Endodermal cell (in vitro differentiated cells): Measurements from ENCODE around the gene DYNC1LI2. TPM values are rescaled to one million over a fixed set of nuclear protein-coding genes. Genes with fewer than 3 reads are reported as not detected.

Experiments
- DNase-seq: peaks from one replicate; pipeline ENCODE4 v3.0.0-alpha.2; 2017
- H3K27ac ChIP-seq: 2 replicates; pipeline ENCODE4 v1.5.1; 2013; ENCODE audit warnings: mild to moderate bottlenecking, low read depth, low read length, moderate library complexity
- H3K27me3 ChIP-seq: 2 replicates; pipeline ENCODE4 v1.6.1; 2013; ENCODE audit warnings: mild to moderate bottlenecking, low read length, moderate library complexity; ENCODE audit not compliant: insufficient read depth, control insufficient read depth, poor library complexity, severe bottlenecking
- H3K36me3 ChIP-seq: 2 replicates; pipeline ENCODE4 v1.7.0; 2013; ENCODE audit warnings: mild to moderate bottlenecking, low read length, moderate library complexity; ENCODE audit not compliant: control insufficient read depth, insufficient read depth
- H3K4me1 ChIP-seq: one replicate; pipeline ENCODE4 v1.7.0; 2013; ENCODE audit warnings: low read length; ENCODE audit not compliant: control insufficient read depth, insufficient read depth
- H3K4me3 ChIP-seq: 2 replicates; pipeline ENCODE4 v1.5.1; 2013; ENCODE audit warnings: mild to moderate bottlenecking, low read length, moderate library complexity
- H3K9ac ChIP-seq: 2 replicates; pipeline ENCODE4 v1.6.1; 2013; ENCODE audit warnings: mild to moderate bottlenecking, low read length, moderate library complexity; ENCODE audit not compliant: poor library complexity, severe bottlenecking; ENCODE audit errors: extremely low read depth
- H3K9me3 ChIP-seq: 2 replicates; pipeline ENCODE4 v1.6.1; 2013; ENCODE audit warnings: mild to moderate bottlenecking, low read length, moderate library complexity; ENCODE audit not compliant: control insufficient read depth
- H3K27ac Mint-ChIP-seq: 2 replicates; pipeline ENCODE4 v1.8.0; 2020; ENCODE audit warnings: mixed read lengths
- H3K27me3 Mint-ChIP-seq: 2 replicates; pipeline ENCODE4 v1.8.0; 2021; ENCODE audit warnings: mild to moderate bottlenecking, mixed read lengths; ENCODE audit not compliant: insufficient read depth
- H3K36me3 Mint-ChIP-seq: 2 replicates; pipeline ENCODE4 v1.8.0; 2020; ENCODE audit warnings: low read depth, mixed read lengths
- H3K4me1 Mint-ChIP-seq: 2 replicates; pipeline ENCODE4 v1.8.0; 2020; ENCODE audit warnings: mixed read lengths
- H3K4me3 Mint-ChIP-seq: 2 replicates; pipeline ENCODE4 v1.8.0; 2020; ENCODE audit warnings: mild to moderate bottlenecking, moderate library complexity, mixed read lengths
- H3K9me3 Mint-ChIP-seq: 2 replicates; pipeline ENCODE4 v1.8.0; 2020; ENCODE audit warnings: mild to moderate bottlenecking, mixed read lengths
- CTCF ChIP-seq: fragments of 200-600 bp; sonication (generic); conservative IDR thresholded peaks from 2 replicates; pipeline ENCODE4 v1.5.0; 2021; ENCODE audit warnings: antibody characterized with exemption, mild to moderate bottlenecking
- WGBS, 2 experiments: methylation state at CpG; one replicate each; pipeline versions ENCODE4 v1.1.5 to v1.1.7; 2013; ENCODE audit warnings: missing lambda C conversion rate in 2 of 2, mixed read lengths in 1 of 2; ENCODE audit not compliant: insufficient coverage in 1 of 2, insufficient read length in 1 of 2; 5-methylcytosine and 5-hydroxymethylcytosine counted together
- total RNA-seq, 2 donors: library from RNA; stranded (reverse); fragmentation: NEBNext Ultra II Directional in 1 of 2; extraction: Animal tissue kit (Norgen Biotek cat#: 25700) in 1 of 2; gene quantifications; 2 replicates in 1 of 2; 3 replicates in 1 of 2; pipeline ENCODE4 v1.2.1, GENCODE V29; 2021

DYNC1LI2 gene
- total RNA-seq, 2 donors from 2014 or later: 89.5 to 95.9 TPM

- Histone ChIP-seq H3K9ac (no peak overlapping the region), H3K27ac (no peak overlapping the region), H3K4me1 (no peaks in the 10 kb centered on the region), H3K9me3 (no peaks in the 10 kb centered on the region), H3K4me3 (no peak overlapping the region), H3K27me3 (no peaks in the 10 kb centered on the region), H3K36me3 (no peaks in the 10 kb centered on the region)
- 93 to 97% methylated on average over 8 to 11 of the region's 11 CpGs for WGBS, 2 experiments
- Mint-ChIP-seq H3K36me3 (no peaks in the 10 kb centered on the region), H3K27me3 (no peaks in the 10 kb centered on the region), H3K27ac (no peak overlapping the region), H3K9me3 (peaks cover 7% of the 10 kb centered on the region), H3K4me1 (peaks cover 4% of the 10 kb centered on the region), H3K4me3 (no peak overlapping the region)
- no peak for DNase-seq
- TF ChIP-seq CTCF: no peak
These were observed 45.5 kb downstream of the DYNC1LI2 start for GRCh38 chr16:66705790-66706505.

GRCh38 chr16:66703406-66704215 lies 47.8 kb downstream of the DYNC1LI2 start:
- Mint-ChIP-seq H3K4me3 (no peak overlapping the region), H3K27ac (no peak overlapping the region)
- no peak overlapping the region for H3K27ac ChIP-seq

GRCh38 chr16:66701516-66701915 lies 49.9 kb downstream of the DYNC1LI2 start:
- no peak for TF ChIP-seq CTCF
- Mint-ChIP-seq H3K9me3 (no peaks in the 10 kb centered on the region), H3K4me3 (no peak overlapping the region), H3K27me3 (peaks cover 2% of the 10 kb centered on the region), H3K4me1 (peaks cover 4% of the 10 kb centered on the region), H3K36me3 (no peaks in the 10 kb centered on the region), H3K27ac (no peak overlapping the region)
- H3K4me1 ChIP-seq: no peaks in the 10 kb centered on the region
- no peak overlapping the region for H3K27ac ChIP-seq
- no peak for DNase-seq
- H3K9me3 ChIP-seq: no peaks in the 10 kb centered on the region
- no peaks in the 10 kb centered on the region for H3K36me3 ChIP-seq
- 86% methylated on average over 2 of the region's 2 CpGs; no CpG with 5 or more reads in 1 of the 2 experiments for WGBS, 2 experiments
- H3K9ac ChIP-seq: no peak overlapping the region
- no peak overlapping the region for H3K4me3 ChIP-seq
- no peaks in the 10 kb centered on the region for H3K27me3 ChIP-seq

More at GRCh38 chr16:66703406-66704215, 47.8 kb downstream of the DYNC1LI2 start:
- Histone ChIP-seq H3K36me3 (no peaks in the 10 kb centered on the region), H3K9me3 (no peaks in the 10 kb centered on the region), H3K4me1 (no peaks in the 10 kb centered on the region), H3K27me3 (no peaks in the 10 kb centered on the region), H3K9ac (no peak overlapping the region), H3K4me3 (no peak overlapping the region)
- peaks cover 4% of the 10 kb centered on the region for H3K4me1 Mint-ChIP-seq
- TF ChIP-seq CTCF: no peak
- no peaks in the 10 kb centered on the region for H3K27me3 Mint-ChIP-seq
- H3K36me3 Mint-ChIP-seq: no peaks in the 10 kb centered on the region
- 93% methylated on average over 8 to 9 of the region's 9 CpGs for WGBS, 2 experiments
- DNase-seq: no peak
- no peaks in the 10 kb centered on the region for H3K9me3 Mint-ChIP-seq
